ENCODE results near the gene KRT81. TPM values are rescaled to one million over a fixed set of nuclear protein-coding genes. Genes with fewer than 3 reads are reported as not detected.

The KRT81 gene
- total and polyA plus RNA-seq, 10 donors = 0.05 to 0.37 TPM; not detected in 8

DNA sequence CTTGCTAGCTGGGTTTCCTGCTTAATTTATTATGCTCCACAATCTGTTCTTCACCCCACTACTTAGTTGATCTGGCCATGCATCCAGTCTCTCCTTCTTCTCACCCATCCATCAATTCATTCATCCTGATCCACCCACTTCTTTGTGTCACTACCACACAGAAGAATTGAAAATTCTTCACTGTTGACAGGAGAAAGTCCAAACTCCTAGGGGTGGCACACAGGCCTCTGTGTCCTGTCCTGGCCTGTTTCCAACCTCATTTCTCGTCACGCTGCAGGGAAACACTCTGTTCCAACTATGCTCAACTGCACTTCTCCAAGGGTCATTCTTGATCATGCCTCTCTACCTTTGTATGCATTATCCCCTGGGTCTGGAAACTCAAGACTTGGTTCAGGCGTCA lies 40.5 kb upstream of the KRT81 start:
- TF ChIP-seq POLR2A (IDR thresholded peaks at IDR 0.05) (no peak), POLR2AphosphoS5 (IDR thresholded peaks at IDR 0.05) (no peak)
- TF ChIP-seq, protein P1, sequence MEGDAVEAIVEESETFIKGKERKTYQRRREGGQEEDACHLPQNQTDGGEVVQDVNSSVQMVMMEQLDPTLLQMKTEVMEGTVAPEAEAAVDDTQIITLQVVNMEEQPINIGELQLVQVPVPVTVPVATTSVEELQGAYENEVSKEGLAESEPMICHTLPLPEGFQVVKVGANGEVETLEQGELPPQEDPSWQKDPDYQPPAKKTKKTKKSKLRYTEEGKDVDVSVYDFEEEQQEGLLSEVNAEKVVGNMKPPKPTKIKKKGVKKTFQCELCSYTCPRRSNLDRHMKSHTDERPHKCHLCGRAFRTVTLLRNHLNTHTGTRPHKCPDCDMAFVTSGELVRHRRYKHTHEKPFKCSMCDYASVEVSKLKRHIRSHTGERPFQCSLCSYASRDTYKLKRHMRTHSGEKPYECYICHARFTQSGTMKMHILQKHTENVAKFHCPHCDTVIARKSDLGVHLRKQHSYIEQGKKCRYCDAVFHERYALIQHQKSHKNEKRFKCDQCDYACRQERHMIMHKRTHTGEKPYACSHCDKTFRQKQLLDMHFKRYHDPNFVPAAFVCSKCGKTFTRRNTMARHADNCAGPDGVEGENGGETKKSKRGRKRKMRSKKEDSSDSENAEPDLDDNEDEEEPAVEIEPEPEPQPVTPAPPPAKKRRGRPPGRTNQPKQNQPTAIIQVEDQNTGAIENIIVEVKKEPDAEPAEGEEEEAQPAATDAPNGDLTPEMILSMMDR (IDR thresholded peaks at IDR 0.05 in 8 of 11, conservative IDR thresholded peaks at IDR 0.05 in 3 of 11) = no peak
- Histone ChIP-seq H3K4me1 (peaks cover 0 to 7% (median 0%) of the 10 kb centered on the region in 6 donors), H3K27ac (no peak overlapping the region), H3K36me3 (no peaks in the 10 kb centered on the region), H3K4me3 (no peak overlapping the region), H3K9me3 (peaks cover 0 to 13% (median 5%) of the 10 kb centered on the region in 8 donors), H3K27me3 (replicated peaks in 1 of 7) (peaks cover 0 to 28% (median 0%) of the 10 kb centered on the region in 7 donors)
- intact Hi-C loops (cut with DNase I; ENCODE audit: low total_unique reads) = no loop called here
- peak; percentile 5 for DNase-seq
- WGBS, 5 donors = 78 to 95% (median 84%) methylated on average over 3 of the region's 3 CpGs

DNA sequence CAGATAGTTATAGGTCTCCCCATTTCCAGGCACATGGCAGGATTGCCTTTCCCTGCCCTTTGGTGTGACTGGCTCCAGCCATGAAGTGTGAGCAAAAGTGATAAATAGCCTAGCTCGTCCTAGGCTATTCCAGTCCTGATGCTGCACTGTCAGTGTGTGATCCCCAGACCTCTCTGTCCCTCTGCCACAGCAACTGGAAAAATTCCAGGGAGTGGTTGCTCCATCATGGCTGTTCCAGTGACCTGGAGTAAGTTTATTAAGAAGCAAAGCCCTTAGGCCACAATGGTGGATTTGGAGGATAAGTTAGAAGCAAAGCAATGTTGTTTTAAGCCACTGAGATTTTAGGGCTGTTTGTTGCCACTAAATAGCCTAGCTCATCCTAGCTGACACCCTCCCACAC lies 39.7 kb upstream of the KRT81 start:
- no peak for DNase-seq
- TF ChIP-seq POLR2AphosphoS5 (IDR thresholded peaks at IDR 0.05) (no peak), POLR2A (IDR thresholded peaks at IDR 0.05) (no peak)
- TF ChIP-seq, protein P1 (IDR thresholded peaks at IDR 0.05 in 8 of 11, conservative IDR thresholded peaks at IDR 0.05 in 3 of 11) = no peak
- Histone ChIP-seq H3K36me3 (no peaks in the 10 kb centered on the region), H3K27ac (no peak overlapping the region), H3K9me3 (peaks cover 0 to 5% (median 1%) of the 10 kb centered on the region in 8 donors), H3K4me1 (peaks cover 0 to 7% (median 0%) of the 10 kb centered on the region in 6 donors), H3K4me3 (no peak overlapping the region), H3K27me3 (replicated peaks in 1 of 7) (peaks cover 0 to 31% (median 0%) of the 10 kb centered on the region in 7 donors)
- intact Hi-C loops (cut with DNase I; ENCODE audit: low total_unique reads) = no loop called here
- WGBS, 5 donors = 25 to 80% (median 65%) methylated on average over 1 of the region's 1 CpG

DNA sequence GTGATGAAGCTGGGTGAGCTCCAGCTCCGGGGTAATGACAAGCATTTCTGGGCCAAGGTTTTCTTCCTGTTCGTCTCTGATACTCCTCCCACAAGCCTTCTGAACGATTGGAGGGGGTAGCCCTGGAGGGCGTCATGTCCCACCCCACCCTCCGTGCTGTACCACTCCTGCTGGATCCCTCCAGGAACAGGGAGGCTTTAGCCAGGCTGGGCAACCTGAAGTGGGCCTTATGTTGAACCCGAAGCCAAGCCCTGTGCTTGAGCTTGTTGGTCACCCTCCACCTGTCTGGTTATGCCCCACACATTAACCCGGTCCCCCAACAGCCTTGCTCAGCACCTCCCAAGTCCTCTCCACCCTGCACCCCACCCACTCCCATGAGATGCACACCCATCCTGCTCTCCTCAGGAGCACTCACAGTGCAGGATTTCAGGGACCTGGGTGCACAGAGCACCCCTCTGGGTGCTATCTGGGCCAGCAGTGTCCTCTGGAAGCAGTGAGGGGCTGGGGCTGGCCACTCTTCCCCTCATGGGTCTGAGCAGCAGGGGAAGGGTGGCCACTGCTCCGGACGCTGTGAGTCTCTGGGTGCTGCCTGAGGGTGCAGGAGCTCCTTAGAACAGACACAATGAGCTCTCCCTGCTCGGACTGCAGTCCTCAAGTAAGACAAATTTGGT lies 36.6 kb upstream of the KRT81 start:
- DNase-seq = peak; percentile 68
- intact Hi-C loops (cut with DNase I; ENCODE audit: low total_unique reads) = loop anchor here (2.0 kb wide), 1 partner anchor 171 kb away; no protein-coding TSS in a partner anchor

More for the DNA sequence above, 36.6 kb upstream of the KRT81 start:
- Histone ChIP-seq H3K4me1 (peaks cover 0 to 7% (median 0%) of the 10 kb centered on the region in 6 donors), H3K9me3 (no peaks in the 10 kb centered on the region), H3K27me3 (replicated peaks in 1 of 7) (peaks cover 0 to 33% (median 0%) of the 10 kb centered on the region in 7 donors), H3K27ac (no peak overlapping the region), H3K4me3 (no peak overlapping the region), H3K36me3 (no peaks in the 10 kb centered on the region)
- TF ChIP-seq, protein P1 (IDR thresholded peaks at IDR 0.05 in 8 of 11, conservative IDR thresholded peaks at IDR 0.05 in 3 of 11) = peak in 3 of 11 experiments; percentile 10 to 26 (median 17)
- TF ChIP-seq POLR2AphosphoS5 (IDR thresholded peaks at IDR 0.05) = no peak
- 61 to 72% (median 64%) methylated on average over 10 of the region's 10 CpGs for WGBS, 5 donors

Data from spleen (tissue), 11 donors.